HG03060 (cell line): ENCODE data around the gene NDUFS8.

Source experiments
- ATAC-seq: cut with Tn5 transposase; IDR thresholded peaks from one replicate; pipeline ENCODE4 v1.9.1; 2021; ENCODE audit warnings: low read depth, moderate number of reproducible peaks; ENCODE audit not compliant: unreplicated experiment

Gene NDUFS8

DNA sequence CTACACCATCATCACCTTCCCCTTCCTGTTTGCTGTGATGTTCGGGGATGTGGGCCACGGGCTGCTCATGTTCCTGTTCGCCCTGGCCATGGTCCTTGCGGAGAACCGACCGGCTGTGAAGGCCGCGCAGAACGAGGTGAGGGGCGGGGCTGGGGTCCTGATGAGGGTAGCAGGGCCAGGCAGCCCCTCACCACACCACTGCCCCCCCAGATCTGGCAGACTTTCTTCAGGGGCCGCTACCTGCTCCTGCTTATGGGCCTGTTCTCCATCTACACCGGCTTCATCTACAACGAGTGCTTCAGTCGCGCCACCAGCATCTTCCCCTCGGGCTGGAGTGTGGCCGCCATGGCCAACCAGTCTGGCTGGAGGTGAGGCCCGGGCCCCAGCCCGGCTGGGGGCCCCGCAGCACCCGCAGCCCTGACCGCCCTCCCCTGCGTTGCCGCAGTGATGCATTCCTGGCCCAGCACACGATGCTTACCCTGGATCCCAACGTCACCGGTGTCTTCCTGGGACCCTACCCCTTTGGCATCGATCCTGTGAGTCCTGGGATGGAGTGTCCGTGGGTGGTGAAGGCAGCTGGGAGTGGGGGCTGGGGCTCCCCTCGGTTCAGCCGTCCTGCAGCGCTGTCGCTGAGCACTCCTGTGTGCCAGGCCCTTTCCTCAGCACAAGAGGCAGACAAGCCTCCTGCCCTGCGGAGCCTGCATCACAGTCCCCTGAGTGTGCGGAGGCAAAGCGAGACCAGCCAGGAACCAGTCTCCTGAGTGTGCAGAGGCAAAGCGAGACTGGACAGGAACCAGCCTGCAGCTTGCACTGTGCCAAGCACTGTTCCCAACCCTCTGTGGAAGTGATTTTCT lies 17.2 kb downstream of the NDUFS8 start:
- ATAC-seq, result no peak

DNA sequence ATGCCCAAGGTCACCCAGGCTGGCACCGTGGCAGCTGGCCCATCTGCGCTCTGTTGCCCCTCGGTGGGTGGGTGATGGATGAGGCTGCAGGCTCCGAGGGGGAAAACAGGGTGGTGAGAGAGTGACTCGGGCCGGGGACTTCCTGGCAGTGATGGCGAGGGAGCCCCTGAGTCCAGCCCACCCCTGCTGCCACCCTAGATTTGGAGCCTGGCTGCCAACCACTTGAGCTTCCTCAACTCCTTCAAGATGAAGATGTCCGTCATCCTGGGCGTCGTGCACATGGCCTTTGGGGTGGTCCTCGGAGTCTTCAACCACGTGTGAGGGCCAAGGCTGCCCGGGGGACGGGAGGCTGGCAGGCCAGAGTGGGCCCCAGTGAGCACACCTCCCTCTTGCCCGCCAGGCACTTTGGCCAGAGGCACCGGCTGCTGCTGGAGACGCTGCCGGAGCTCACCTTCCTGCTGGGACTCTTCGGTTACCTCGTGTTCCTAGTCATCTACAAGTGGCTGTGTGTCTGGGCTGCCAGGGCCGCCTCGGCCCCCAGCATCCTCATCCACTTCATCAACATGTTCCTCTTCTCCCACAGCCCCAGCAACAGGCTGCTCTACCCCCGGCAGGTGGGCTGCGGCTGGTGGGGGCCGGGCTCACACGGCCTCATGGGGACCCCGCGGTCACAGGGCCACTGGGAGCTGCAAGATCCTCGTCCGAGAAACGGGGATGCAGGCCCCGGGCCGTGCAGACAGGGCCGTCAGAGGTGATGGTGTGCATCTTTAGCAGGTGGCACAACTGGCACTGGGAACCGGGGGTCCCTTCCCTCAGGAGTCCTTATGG lies 18.4 kb downstream of the NDUFS8 start:
- ATAC-seq, result no peak

DNA sequence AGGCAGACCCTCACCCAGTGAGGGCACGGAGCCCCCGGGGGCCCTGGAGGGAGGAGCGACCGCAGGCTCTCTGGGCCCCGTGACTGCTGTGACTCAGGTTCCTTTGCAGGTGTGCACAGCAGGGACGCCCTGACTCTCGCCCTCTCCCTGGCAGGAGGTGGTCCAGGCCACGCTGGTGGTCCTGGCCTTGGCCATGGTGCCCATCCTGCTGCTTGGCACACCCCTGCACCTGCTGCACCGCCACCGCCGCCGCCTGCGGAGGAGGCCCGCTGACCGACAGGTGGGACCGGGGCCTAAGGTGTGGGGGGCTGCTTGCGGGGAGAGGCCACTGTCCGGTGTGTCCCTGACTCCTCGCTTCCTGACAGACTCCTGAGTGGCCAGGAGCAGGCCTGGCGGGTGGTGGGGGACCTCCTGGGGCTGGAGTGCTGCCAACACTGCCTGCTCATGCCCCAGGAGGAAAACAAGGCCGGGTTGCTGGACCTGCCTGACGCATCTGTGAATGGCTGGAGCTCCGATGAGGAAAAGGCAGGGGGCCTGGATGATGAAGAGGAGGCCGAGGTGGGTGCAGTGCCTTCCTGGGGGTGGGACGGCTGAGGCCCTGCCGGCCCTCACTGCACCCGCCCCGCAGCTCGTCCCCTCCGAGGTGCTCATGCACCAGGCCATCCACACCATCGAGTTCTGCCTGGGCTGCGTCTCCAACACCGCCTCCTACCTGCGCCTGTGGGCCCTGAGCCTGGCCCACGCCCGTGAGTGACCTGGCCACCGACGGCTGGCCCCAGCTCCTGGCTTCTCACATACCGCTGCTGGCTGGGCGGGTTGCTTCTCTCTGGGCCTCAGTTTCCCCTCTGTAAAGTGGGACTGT lies 19.3 kb downstream of the NDUFS8 start:
- no peak for ATAC-seq

DNA sequence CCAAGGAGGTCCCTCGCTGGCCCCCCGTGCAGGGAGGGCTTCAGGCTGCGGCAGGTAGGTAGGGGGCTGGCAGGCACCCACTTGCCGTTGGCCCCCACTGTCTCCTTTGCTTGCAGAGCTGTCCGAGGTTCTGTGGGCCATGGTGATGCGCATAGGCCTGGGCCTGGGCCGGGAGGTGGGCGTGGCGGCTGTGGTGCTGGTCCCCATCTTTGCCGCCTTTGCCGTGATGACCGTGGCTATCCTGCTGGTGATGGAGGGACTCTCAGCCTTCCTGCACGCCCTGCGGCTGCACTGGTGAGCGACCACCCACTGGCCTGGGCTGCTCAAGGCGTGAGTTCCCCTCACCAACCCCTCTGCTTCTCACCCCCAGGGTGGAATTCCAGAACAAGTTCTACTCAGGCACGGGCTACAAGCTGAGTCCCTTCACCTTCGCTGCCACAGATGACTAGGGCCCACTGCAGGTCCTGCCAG lies 19.9 kb downstream of the NDUFS8 start:
- ATAC-seq, result no peak

DNA sequence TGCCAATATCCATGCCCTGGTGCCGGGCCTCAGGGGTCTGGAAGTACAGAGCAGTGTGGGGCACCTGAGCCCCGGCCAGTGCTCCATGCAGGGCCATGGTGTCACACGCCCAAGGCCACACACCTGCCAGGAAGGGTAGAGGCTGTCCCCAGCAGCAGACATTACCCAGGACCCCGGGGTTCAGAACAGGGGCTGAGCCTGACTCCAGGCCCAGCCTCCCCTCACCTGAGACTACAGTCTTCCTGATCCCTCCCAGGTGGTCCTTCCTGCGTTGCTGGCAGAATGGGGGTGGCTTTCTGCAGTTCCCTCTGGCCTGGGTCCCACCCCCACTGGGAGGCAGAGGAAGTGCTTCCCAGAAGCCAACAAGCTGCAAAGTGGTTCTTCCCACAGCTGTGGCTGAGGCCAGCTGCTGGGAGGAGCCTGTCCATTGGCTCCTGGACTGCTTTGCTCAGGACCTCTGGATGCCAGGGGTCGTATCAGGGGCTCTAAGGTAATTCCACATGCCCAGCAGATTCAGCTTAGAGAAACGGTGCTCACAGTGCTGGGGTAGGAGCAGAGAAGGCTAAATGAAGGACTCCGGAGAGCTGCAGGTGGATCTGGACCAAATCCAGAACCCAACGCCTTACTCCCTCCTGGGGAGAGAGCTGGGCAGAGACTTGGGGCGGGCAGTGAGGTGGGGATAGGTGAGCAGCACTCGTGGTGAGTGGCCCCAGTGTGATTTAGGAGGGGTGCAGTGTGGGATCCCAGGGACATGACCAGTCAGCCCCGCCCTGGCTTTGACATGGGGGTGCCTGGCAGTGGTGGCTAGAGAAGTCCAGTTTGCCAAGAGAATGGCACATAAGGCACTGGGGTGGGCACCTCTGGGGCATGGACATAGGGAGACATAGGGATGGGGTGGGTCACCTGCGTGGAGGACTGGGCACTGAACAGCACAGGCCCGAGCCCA lies 21.0 kb downstream of the NDUFS8 start:
- ATAC-seq, result no peak

DNA sequence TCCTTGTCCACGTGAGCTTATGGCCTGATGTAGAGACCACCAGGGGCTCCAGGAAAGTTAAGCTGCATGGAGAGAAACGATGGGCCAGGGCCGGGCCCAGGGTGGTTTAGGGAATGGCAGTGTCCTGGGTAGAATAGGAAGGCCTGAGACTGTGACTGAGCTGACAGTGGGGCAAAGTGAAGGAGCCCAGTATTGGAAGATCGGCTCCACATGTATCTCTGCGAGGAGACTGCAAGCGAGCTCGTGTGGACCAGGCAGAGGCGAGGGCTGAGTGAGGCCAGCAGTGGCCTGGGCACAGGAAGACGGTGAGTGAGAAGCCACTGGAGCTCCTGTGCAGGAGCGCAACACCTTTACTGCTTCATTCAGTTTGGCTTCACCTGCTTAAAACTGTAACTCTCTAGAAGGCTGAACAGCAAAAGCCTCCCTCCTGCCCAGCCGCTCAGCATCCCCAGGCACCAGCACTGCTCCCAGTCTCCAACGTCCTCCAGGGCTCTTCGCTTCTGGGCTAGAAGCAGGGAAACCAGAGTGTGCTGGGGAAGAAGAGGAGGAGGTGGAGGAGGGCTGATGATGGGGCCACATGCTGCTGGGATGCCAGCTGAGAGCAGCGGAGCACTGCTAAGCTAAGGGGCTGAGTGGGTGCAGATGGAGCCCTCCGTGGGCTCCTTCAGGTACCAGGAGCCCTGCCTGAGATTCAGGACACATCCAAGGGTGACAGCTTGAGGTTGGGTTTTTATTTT lies 21.8 kb downstream of the NDUFS8 start:
- no peak for ATAC-seq

DNA sequence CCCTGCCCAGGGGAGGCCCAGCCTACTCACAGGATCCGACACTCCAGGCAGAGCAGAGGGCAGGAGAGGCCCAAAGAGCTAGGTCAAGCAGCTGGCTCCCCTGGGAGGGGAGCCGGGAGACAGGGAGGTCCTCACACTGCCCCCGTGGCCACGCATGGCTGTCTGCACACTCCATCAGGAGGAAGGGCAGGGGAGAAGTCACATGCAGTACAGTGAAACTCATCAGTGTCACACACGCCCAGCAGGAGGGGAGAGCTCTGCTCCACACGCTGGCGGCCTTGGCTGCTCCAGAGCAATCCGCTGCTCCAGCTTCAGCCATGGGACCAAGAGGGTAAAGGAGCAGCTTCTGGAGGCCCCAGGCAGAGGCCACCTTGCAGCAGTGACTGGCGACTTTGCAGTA lies 22.6 kb downstream of the NDUFS8 start:
- ATAC-seq, result no peak

DNA sequence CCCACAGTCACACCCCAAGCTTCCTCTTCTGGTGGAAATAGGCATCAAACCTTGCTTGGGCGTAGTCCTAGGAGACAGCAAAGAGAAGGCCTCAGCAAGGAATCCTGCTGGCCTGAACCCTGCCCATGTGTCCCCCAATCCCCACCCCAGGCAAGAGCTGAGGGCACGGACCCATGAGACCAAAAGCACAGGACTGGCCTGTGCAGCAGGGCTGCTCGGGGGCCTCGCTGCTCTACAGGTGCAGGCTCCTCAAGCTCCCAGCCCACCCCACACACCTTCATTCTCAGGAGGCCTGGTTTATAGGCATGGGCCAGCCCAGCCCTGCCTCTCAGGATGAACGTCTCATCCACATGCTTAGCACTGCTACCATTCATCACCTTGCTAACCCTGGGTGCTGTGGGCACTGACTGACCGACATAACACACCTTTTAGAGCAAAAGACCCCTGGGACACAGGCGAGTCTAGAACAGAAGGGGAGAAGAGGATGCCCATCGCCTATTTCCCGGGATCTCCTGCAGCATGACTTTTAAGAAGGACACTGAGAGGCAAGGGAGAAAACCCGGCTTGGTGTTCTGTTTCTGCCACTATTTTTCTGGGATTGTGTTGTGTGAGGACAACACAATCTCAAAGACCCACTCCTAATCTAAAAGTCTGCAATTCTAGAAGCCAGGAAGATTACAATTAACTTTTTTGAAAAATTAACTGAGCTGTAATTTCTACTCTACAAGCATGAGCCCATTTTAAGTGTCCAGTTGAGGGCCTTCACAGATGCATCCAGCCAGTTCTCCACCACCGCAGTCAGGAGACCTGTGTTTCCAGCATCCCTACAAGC lies 23.7 kb downstream of the NDUFS8 start:
- no peak for ATAC-seq

DNA sequence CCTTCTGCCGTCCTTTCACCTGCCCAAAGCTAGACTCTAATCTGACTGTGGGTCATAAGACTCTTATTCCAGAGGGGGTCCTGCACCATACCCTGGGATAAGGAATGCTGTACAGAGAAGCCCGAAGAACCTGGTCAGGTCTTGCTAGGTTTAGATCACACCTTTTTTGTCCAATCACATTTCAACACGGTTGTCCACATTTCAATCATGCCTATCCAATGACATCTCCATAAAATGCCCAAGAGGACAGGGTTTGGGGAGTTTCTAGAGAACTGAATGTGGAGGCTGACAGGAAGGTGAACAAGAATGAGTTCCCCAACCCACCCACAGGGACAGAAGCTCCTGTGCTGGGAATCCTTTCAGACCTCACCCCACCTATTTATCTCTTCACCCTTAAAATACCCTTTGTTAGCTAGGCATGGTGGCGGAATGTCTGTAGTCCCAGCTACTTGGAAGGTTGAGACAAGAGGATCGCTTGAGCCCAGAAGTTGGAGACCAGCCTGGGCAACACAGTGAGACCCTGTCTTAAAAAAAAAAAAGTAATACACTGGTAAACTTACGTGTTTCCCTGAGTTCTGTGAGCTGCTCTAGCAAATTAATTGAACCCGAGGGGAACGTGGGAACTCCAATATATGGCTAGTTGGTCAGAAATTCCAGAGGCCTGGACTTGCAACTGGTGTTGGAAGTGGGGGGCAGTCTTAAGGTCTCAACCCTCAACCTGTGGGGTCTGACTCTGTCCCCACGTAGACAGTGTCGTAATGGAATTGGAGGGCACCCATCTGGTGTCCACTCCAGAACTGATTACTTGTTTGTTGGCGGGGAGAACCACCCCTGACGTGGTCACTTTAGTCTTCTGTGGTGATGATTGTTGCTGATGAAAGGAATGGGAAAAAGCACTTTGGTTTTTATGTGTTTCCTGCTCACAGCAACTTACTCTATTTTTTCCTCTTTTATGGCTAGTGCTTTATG lies 26.1 kb downstream of the NDUFS8 start:
- ATAC-seq, result no peak

DNA sequence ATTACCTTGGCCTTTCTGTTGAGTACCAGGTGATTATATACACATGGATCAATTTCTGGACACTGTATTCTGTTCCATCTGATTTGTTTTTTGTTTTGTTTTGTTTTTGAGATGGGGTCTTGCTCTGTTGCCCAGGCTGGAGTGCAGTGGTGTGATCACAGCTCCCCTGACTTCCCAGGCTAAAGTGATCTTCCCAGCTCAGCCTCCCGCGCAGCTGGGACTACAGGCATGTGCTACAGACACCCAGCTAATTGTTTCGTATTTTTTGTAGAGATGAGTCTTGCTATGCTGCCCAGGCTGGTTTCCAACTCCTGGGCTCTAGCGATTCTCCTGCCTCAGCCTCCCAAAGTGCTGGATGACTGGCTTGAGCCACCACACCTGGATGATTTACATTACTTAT lies 27.3 kb downstream of the NDUFS8 start:
- ATAC-seq, result no peak

DNA sequence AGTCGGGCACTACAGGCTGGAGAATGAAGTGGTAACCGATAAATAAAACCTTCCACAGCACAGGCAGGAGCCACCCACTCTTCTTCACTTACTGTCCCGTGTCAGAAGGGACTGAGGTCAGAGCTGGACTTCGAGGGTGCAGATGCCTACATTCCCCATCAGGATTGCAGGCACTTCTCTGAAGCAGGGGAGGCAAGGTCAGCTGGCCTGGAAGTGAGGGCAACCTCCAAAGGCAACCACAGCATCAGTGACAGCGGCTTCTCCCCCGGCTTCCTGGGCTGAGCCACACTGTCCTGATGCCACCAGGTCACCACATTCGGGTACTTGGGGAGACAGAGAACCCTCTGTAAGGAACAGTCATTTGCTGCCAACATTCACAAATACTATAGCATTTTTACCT lies 31.0 kb downstream of the NDUFS8 start:
- no peak for ATAC-seq

DNA sequence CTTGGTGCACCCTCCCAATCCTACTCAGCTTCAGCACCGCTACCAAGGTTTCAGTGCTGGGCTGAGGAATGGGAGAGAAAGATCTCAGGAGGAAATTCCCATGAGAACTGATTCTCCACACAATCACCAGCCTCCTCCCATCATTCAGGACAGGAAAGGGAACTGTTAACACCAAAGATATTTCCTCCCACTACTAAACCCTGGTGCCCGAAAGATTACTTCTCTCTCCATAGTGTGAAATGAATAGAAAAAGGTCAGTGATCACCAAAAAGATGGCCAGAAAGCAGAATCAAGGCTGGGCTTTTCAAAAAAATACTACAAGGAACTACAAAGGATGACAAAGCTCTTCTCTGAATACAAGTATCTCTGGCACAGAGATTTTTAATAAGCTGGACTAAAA lies 34.4 kb downstream of the NDUFS8 start:
- ATAC-seq, result no peak

DNA sequence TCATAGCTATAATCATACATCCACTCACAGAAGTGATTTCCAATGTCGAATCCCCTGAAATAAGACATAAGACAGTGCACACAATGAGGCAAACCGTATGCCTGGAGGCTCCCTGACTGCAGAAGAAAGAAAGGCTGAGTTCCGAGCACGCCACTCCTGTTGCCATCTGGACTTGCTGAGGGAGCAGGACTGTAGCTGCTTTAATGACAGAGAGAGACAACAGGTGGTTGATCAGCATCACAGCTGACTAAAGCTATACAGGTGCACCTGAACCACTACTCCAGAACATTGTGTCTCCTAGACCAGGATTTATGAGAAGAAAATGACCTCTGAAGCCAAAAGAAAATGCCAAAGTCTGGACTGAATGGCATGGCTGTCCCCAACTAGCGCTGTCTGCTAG lies 35.4 kb downstream of the NDUFS8 start:
- ATAC-seq, result no peak

DNA sequence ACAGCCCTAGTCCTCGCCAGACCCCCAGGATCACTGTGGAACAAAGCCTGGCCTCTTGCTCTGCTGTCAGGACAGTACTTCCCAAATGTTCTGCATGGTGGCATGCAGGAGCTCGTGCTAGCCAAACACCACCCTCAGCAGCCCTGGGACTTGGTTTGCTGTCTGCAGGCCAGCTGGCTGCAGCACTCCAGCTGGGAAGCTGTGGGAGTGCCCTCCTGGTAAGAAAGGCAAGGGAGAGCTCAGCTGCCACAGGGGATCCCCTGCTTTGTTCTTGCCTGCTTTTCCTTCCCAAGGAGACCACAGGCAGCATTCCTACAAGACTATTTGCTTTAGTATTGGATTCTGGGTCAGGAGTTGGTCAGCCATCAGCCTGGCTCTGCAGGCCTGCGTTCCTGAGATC lies 36.3 kb downstream of the NDUFS8 start:
- ATAC-seq, result no peak

DNA sequence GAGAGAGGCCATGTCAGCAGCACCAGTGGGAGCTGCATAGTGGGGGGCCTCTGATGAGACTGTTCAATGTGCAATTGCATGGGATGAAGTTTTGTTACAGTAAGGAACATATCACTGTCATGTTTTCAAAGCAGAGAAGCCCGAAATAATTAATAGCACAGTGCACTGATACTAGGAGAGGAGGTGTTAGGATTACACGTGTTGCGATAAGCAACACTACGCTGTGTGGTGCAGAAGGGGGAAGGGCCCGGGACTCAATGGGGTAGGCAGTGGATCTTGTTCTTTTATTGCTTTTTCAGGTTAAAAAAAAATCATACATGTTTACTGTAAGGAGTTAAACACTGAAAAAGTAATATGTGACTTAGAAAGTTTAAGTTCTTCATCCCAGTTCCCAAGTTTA lies 37.5 kb downstream of the NDUFS8 start:
- ATAC-seq, result no peak

DNA sequence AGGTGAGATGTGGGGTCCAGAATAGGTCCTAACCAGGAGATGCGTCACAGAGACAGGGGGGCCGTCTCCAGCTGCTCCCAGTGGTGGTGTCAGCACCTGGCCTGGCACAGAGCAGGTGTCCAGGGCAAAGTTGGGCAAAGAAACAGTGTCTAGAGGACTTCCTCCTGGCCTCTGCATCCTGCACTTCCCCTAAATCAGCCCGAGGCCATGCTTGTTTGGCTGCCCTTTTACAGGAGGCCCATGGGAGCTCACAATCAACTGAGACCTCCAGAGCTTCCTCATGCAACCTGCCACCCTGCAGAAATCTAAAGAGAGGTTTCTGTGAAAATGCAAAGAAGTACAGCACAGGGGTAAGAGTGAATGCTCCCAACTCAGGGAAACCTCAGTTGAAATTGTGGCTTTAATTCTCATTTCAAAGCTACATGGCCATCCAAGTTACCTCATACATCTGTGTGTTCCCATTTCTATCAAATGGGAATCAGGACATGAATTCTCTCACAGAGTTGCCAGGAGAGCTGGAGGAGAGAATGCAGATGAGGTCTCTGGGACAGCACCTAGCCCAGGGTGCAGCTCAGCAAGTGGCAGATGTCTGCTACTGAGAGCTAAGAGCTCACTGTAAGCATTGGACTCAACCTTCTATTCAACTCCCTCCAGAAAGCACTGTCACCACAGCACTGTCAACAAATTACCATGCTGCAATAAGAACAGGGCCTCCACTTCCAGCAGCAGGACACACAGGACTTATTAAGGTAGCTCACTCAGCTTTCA lies 41.0 kb downstream of the NDUFS8 start:
- no peak for ATAC-seq
